ENCODE data around the gene DOCK4.

- TF ChIP-seq CTCF (IDR thresholded peaks at IDR 0.05; ENCODE audit: insufficient read depth, low read depth, low read length), result no peak
- TF ChIP-seq EZH2 (IDR thresholded peaks at IDR 0.05; ENCODE audit: insufficient read depth, low read length), result no peak
Observed at GRCh38 chr7:112082306-112082705, 123.9 kb downstream of the DOCK4 start.
